ENCODE data around the gene NUTF2.
"Not testable (repeated sequence)": the region's sequence is repeated elsewhere in the genome, so short reads cannot be mapped to it uniquely, and the experiment has no call there.

Gene NUTF2

GRCh38 chr16:67837190-67837589 lies 9.5 kb upstream of the NUTF2 start:
- not testable (repeated sequence) for DNase-seq (ENCODE audit: low read depth in 3 of 3, low spot score in 1 of 3)

GRCh38 chr16:67837811-67838210 lies 8.9 kb upstream of the NUTF2 start:
- no peak for DNase-seq (ENCODE audit: low read depth in 3 of 3, low spot score in 1 of 3)

- DNase-seq (ENCODE audit: low read depth in 3 of 3, low spot score in 1 of 3): no peak
Measured at GRCh38 chr16:67841198-67841815, 5.4 kb upstream of the NUTF2 start.

- DNase-seq (ENCODE audit: low read depth in 3 of 3, low spot score in 1 of 3): peak; percentile 84 to 88 (median 87)
Measured at GRCh38 chr16:67841816-67842508, 4.8 kb upstream of the NUTF2 start, which contains the start of gene THAP11. TSS of gene THAP11 (plus strand) at chr16:67842320. CDS start at chr16:67842555, 235 bp downstream.

- DNase-seq (ENCODE audit: low read depth in 3 of 3, low spot score in 1 of 3): peak in 1 of 3 donors; percentile 38
Measured at GRCh38 chr16:67842509-67843342, 4.0 kb upstream of the NUTF2 start.

- DNase-seq (ENCODE audit: low read depth in 3 of 3, low spot score in 1 of 3): no peak
Measured at GRCh38 chr16:67843343-67843765, 3.4 kb upstream of the NUTF2 start.

- no peak for DNase-seq (ENCODE audit: low read depth in 3 of 3, low spot score in 1 of 3)
Measured at GRCh38 chr16:67844497-67844896, 2.2 kb upstream of the NUTF2 start.

GRCh38 chr16:67845291-67846062 lies 1.3 kb upstream of the NUTF2 start:
- DNase-seq (ENCODE audit: low read depth in 3 of 3, low spot score in 1 of 3): no peak

- no peak for DNase-seq (ENCODE audit: low read depth in 3 of 3, low spot score in 1 of 3)
Measured at GRCh38 chr16:67846063-67846319, 742 bp upstream of the NUTF2 start.

GRCh38 chr16:67847064-67847861 lies 530 bp downstream of the NUTF2 start, which contains the start of gene CENPT:
TSS of gene CENPT (minus strand) at chr16:67847693. CDS start at chr16:67833859, 13,834 bp downstream.
- DNase-seq (ENCODE audit: low read depth in 3 of 3, low spot score in 1 of 3): peak in 1 of 3 donors; percentile 24

GRCh38 chr16:67848118-67848517 lies 1.4 kb downstream of the NUTF2 start:
- no peak for DNase-seq (ENCODE audit: low read depth in 3 of 3, low spot score in 1 of 3)

- no peak for DNase-seq (ENCODE audit: low read depth in 3 of 3, low spot score in 1 of 3)
Measured at GRCh38 chr16:67853670-67854069, 6.9 kb downstream of the NUTF2 start.

GRCh38 chr16:67855789-67856188 lies 9.1 kb downstream of the NUTF2 start:
- no peak for DNase-seq (ENCODE audit: low read depth in 3 of 3, low spot score in 1 of 3)

- no peak for DNase-seq (ENCODE audit: low read depth in 3 of 3, low spot score in 1 of 3)
Measured at GRCh38 chr16:67856927-67857546, 10.3 kb downstream of the NUTF2 start.

- DNase-seq (ENCODE audit: low read depth in 3 of 3, low spot score in 1 of 3): no peak
Measured at GRCh38 chr16:67857547-67858233, 11.0 kb downstream of the NUTF2 start.

- no peak for DNase-seq (ENCODE audit: low read depth in 3 of 3, low spot score in 1 of 3)
Measured at GRCh38 chr16:67858500-67858899, 11.8 kb downstream of the NUTF2 start.

- DNase-seq (ENCODE audit: low read depth in 3 of 3, low spot score in 1 of 3): no peak
Measured at GRCh38 chr16:67860589-67861398, 14.1 kb downstream of the NUTF2 start.

GRCh38 chr16:67861877-67862276 lies 15.1 kb downstream of the NUTF2 start:
- no peak for DNase-seq (ENCODE audit: low read depth in 3 of 3, low spot score in 1 of 3)
